ENCODE measurements around the gene AADACL4. TPM values are rescaled to one million over a fixed set of nuclear protein-coding genes. Genes with fewer than 3 reads are reported as not detected.

The AADACL4 gene
- total and polyA plus RNA-seq, 10 of the 15 experiments (the other 5 are each of a cell fraction or from before 2014, with no cell fraction given) = not detected

GRCh38 chr1:12600335-12600734 is 43.5 kb upstream of the AADACL4 start:
- no peaks in the 10 kb centered on the region; a peak in 1 of 4 replicates for H3K27me3 ChIP-seq (replicated peaks in 1 of 2; ENCODE audit: control insufficient read depth in 2 of 2, insufficient read depth in 2 of 2, low read length in 1 of 2)
- 43% methylated on average over 7 of the region's 7 CpGs for WGBS (ENCODE audit: insufficient coverage, insufficient replicate concordance, low lambda C conversion rate, missing lambda C conversion rate)
- no peaks in the 10 kb centered on the region for H4K20me1 ChIP-seq (ENCODE audit: control insufficient read depth, insufficient read depth)
- SMC1A ChIA-PET (ENCODE audit: uncharacterized antibody, unreplicated experiment) = interaction anchor here (4.6 kb wide), 1 partner anchor 17 kb away, joined by 49 read pairs; the partner anchor contains the start of gene DHRS3
- intact Hi-C loops (cut with micrococcal nuclease; ENCODE audit: unreplicated experiment) = loop anchor here (5.0 kb wide), 1 partner anchor 153 kb away; no protein-coding TSS in a partner anchor
- H3K36me3 ChIP-seq (ENCODE audit: control insufficient read depth in 2 of 2, insufficient read depth in 2 of 2, low read length in 1 of 2) = no peaks in the 10 kb centered on the region
- POLR2A ChIA-PET = no interaction called here
- FAIRE-seq (no peak), ATAC-seq (no peak), DNase-seq (ENCODE audit: low read depth, low spot score) (no peak)
- no peaks in the 10 kb centered on the region for H3K9me3 ChIP-seq (replicated peaks; ENCODE audit: control insufficient read depth, insufficient read depth, low read length)
- no peak overlapping the region for H3K4me3 ChIP-seq
- H2AFZ ChIP-seq (ENCODE audit: control insufficient read depth, low read depth, low read length) = no peak overlapping the region
- no peaks in the 10 kb centered on the region for H3K79me2 ChIP-seq (ENCODE audit: control insufficient read depth, insufficient read depth, low read length)
- BruUV-seq (replicated peaks) = no TSS peak
- CTCF ChIA-PET = interaction anchor here (1.4 to 5.1 kb wide), 4 partner anchors 12 to 328 kb away, joined by 4 to 47 read pairs (median 10); partner anchors contain the start of gene DHRS3
- H3K4me2 ChIP-seq (ENCODE audit: control insufficient read depth, insufficient read depth) = no peak overlapping the region
- H3K27ac ChIP-seq (ENCODE audit: control insufficient read depth, insufficient read depth) = no peak overlapping the region
- RAD21 ChIA-PET (ENCODE audit: unreplicated experiment) = interaction anchor here (4.7 kb wide), 1 partner anchor 18 kb away, joined by 50 read pairs; the partner anchor contains the start of gene DHRS3
- H3K4me1 ChIP-seq (ENCODE audit: control insufficient read depth, insufficient read depth, low read length) = no peaks in the 10 kb centered on the region
- H3K9ac ChIP-seq (ENCODE audit: control insufficient read depth, insufficient read depth, low read length) = no peak overlapping the region
- in situ Hi-C loops (cut with MboI) = no loop called here
- no peak for TF ChIP-seq POLR2A (IDR thresholded peaks at IDR 0.05; ENCODE audit: low read depth, low read length)
- TF ChIP-seq BCL11A (IDR thresholded peaks at IDR 0.05; ENCODE audit: low read depth, low read length) = no peak
- TF ChIP-seq SMAD5 (IDR thresholded peaks at IDR 0.05; ENCODE audit: low read depth) = no peak
- TF ChIP-seq IRF4 (IDR thresholded peaks at IDR 0.05; ENCODE audit: low read depth, low read length) = no peak
- no peak for TF ChIP-seq NR2F1 (conservative IDR thresholded peaks at IDR 0.05)
- no peak for TF ChIP-seq E4F1 (IDR thresholded peaks at IDR 0.05; ENCODE audit: borderline replicate concordance, partially characterized antibody)
- TF ChIP-seq ZSCAN29 (IDR thresholded peaks at IDR 0.05) = no peak
- TF ChIP-seq CHD4 (IDR thresholded peaks at IDR 0.05) = no peak
- no peak for TF ChIP-seq CTCF (IDR thresholded peaks at IDR 0.05 in 2 of 3, conservative IDR thresholded peaks at IDR 0.05 in 1 of 3; ENCODE audit: control insufficient read depth in 2 of 3, extremely low read depth in 1 of 3, insufficient read depth in 1 of 3, low read depth in 3 of 3, low read length in 3 of 3)
- no peak for TF ChIP-seq REST (IDR thresholded peaks at IDR 0.05; ENCODE audit: low read depth, low read length)
- TF ChIP-seq NR2C2 (IDR thresholded peaks at IDR 0.05; ENCODE audit: borderline replicate concordance, control insufficient read depth, insufficient read length, low read depth) = no peak
- TF ChIP-seq SUPT20H (IDR thresholded peaks at IDR 0.05; ENCODE audit: borderline replicate concordance, control insufficient read depth, low read depth, low read length) = no peak
- no peak for TF ChIP-seq ZBTB11 (CRISPR knock-in tag; IDR thresholded peaks at IDR 0.05)

All from GM12878 (cell line).